Endothelial cell of umbilical vein (primary cell): ENCODE measurements around the gene PAK5. TPM values are rescaled to one million over a fixed set of nuclear protein-coding genes. Genes with fewer than 3 reads are reported as not detected.

Experiments used
- BruUV-seq: library from RNA; stranded (reverse); fragments of 400-500 nt; replicated peaks from 2 replicates; lab custom pipeline; 2021; lab: Mats Ljungman, UMichigan
- CTCF ChIA-PET: fragments of 300-600, 350-600 bp; sonication (Branson Sonifier 250); formaldehyde crosslinking; loops from one replicate; lab custom pipeline; 2021; ENCODE audit warnings: antibody characterized with exemption, inconsistent platforms; lab: Charles Lee
- POLR2A ChIA-PET: fragments of 300-600, 350-600 bp; sonication (Branson Sonifier 250); formaldehyde crosslinking; loops from one replicate; lab custom pipeline; 2021; ENCODE audit warnings: antibody characterized with exemption, inconsistent platforms; lab: Charles Lee
- DNase-seq: peaks from one replicate; pipeline ENCODE4 v3.0.0-alpha.2; 2011; ENCODE audit warnings: low read depth, low spot score
- FAIRE-seq: peaks from 2 replicates; lab custom pipeline; 2011; peaks lifted over from hg19 to GRCh38; lab: Jason Lieb, UNC
- H2AFZ ChIP-seq: 2 replicates; pipeline ENCODE4 v1.6.0; 2012; ENCODE audit warnings: low read depth, low read length, control low read depth, inconsistent platforms
- H3K27ac ChIP-seq: 2 replicates; pipeline ENCODE4 v1.5.1; 2011; ENCODE audit warnings: low read depth, mild to moderate bottlenecking, control low read depth, low read length, moderate library complexity; ENCODE audit not compliant: insufficient read depth
- H3K27me3 ChIP-seq, 2 experiments: 2 replicates each; pipeline versions ENCODE4 v1.6.0 to v1.6.1; 2011; ENCODE audit warnings: low read length in 2 of 2, mixed read lengths in 1 of 2; ENCODE audit not compliant: control insufficient read depth in 2 of 2, insufficient read depth in 2 of 2
- H3K36me3 ChIP-seq, 2 experiments: 2 replicates in 1 of 2; 3 replicates in 1 of 2; pipeline ENCODE4 v1.5.1; 2011; ENCODE audit warnings: low read length in 2 of 2, mild to moderate bottlenecking in 1 of 2, moderate library complexity in 1 of 2; ENCODE audit not compliant: control insufficient read depth in 2 of 2, insufficient read depth in 2 of 2; ENCODE audit errors: extremely low read depth in 1 of 2
- H3K4me1 ChIP-seq: 3 replicates; pipeline ENCODE4 v1.5.1; 2011; ENCODE audit warnings: mild to moderate bottlenecking, low read length; ENCODE audit not compliant: control insufficient read depth, insufficient read depth; ENCODE audit errors: extremely low read depth
- H3K4me2 ChIP-seq: 2 replicates; pipeline ENCODE4 v1.6.1; 2011; ENCODE audit warnings: low read length, control low read depth, mixed read lengths; ENCODE audit not compliant: insufficient read depth
- H3K4me3 ChIP-seq, 3 experiments: fragments of 200-600 bp in 1 of 3; sonication (generic), shearing (Covaris generic) in 1 of 3; replicated peaks in 1 of 3; 2 replicates each; pipeline ENCODE4 v1.5.1; 2011 to 2016; ENCODE audit warnings: control low read depth in 3 of 3, low read length in 3 of 3, mild to moderate bottlenecking in 2 of 3, inconsistent platforms in 1 of 3, low read depth in 1 of 3, moderate library complexity in 1 of 3; ENCODE audit not compliant: insufficient read depth in 1 of 3
- H3K79me2 ChIP-seq: 2 replicates; pipeline ENCODE4 v1.6.0; 2012; ENCODE audit warnings: low read length, inconsistent platforms; ENCODE audit not compliant: control insufficient read depth, insufficient read depth
- H3K9ac ChIP-seq: replicated peaks from 2 replicates; pipeline ENCODE3; 2011; ENCODE audit warnings: low read length, control low read depth; ENCODE audit not compliant: insufficient read depth; ENCODE audit errors: extremely low read depth
- H3K9me1 ChIP-seq: replicated peaks from 3 replicates; pipeline ENCODE4 v1.6.0; 2011; ENCODE audit warnings: mild to moderate bottlenecking, low read length; ENCODE audit not compliant: control insufficient read depth, insufficient read depth; ENCODE audit errors: extremely low read depth
- H3K9me3 ChIP-seq: replicated peaks from 2 replicates; pipeline ENCODE4 v1.5.1; 2012; ENCODE audit warnings: low read length, inconsistent platforms; ENCODE audit not compliant: control insufficient read depth, insufficient read depth
- H4K20me1 ChIP-seq: replicated peaks from 2 replicates; pipeline ENCODE3; 2011; ENCODE audit warnings: mild to moderate bottlenecking, low read length; ENCODE audit not compliant: control insufficient read depth, insufficient read depth; ENCODE audit errors: extremely low read depth
- CTCF ChIP-seq, 2 donors: IDR thresholded peaks; 1 replicate in 1 of 2; 2 replicates in 1 of 2; pipeline ENCODE4 v1.5.1; 2011; ENCODE audit warnings: low read length in 2 of 2, mild to moderate bottlenecking in 2 of 2, moderate library complexity in 2 of 2, control low read depth in 1 of 2, inconsistent platforms in 1 of 2, low read depth in 1 of 2; ENCODE audit not compliant: insufficient read depth in 1 of 2; ENCODE audit errors: extremely low read depth in 1 of 2
- EZH2 ChIP-seq: IDR thresholded peaks from 2 replicates; pipeline ENCODE4 v1.6.1; 2012; ENCODE audit warnings: borderline replicate concordance, low read depth, mild to moderate bottlenecking, moderate library complexity, low read length, inconsistent platforms; ENCODE audit not compliant: severe bottlenecking
- FOS ChIP-seq: IDR thresholded peaks from 2 replicates; pipeline ENCODE4 v1.6.1; 2011; ENCODE audit warnings: mild to moderate bottlenecking, low read length, moderate library complexity, borderline replicate concordance; ENCODE audit not compliant: insufficient read depth
- GATA2 ChIP-seq: IDR thresholded peaks from 2 replicates; pipeline ENCODE4 v1.7.0; 2011; ENCODE audit warnings: low read depth, mild to moderate bottlenecking, moderate library complexity, mixed read lengths, low read length; ENCODE audit not compliant: insufficient read length, insufficient read depth
- JUN ChIP-seq: IDR thresholded peaks from 2 replicates; pipeline ENCODE4 v1.6.1; 2011; ENCODE audit warnings: borderline replicate concordance, low read depth; ENCODE audit not compliant: insufficient read length, insufficient read depth
- MAX ChIP-seq: IDR thresholded peaks from 2 replicates; pipeline ENCODE4 v1.6.1; 2011; ENCODE audit not compliant: insufficient read depth, insufficient read length
- MYC ChIP-seq: IDR thresholded peaks from one replicate; pipeline ENCODE4 v1.6.1; 2011; ENCODE audit warnings: mild to moderate bottlenecking, low read depth, low read length
- POLR2A ChIP-seq: IDR thresholded peaks from 2 replicates; pipeline ENCODE4 v1.6.1; 2012; ENCODE audit warnings: low read depth, mild to moderate bottlenecking, control low read depth, low read length
- POLR2AphosphoS5 ChIP-seq: IDR thresholded peaks from 2 replicates; pipeline ENCODE4 v1.6.1; 2012; ENCODE audit warnings: low read depth, mild to moderate bottlenecking, control low read depth, low read length, moderate library complexity; ENCODE audit not compliant: insufficient read depth
- dilution Hi-C: fragments of 300-500 bp; cut with MboI; formaldehyde crosslinking; loops from one replicate; pipeline ENCODE4 v1.15.0; 2019; ENCODE audit warnings: low sequenced_read_pairs; ENCODE audit not compliant: extremely low pct_ligation_motif_present
- intact Hi-C: fragments of 100-400 bp; cut with micrococcal nuclease; formaldehyde crosslinking; loops from one replicate; pipeline ENCODE4 v1.10.0; 2022
- polyA plus RNA-seq, 4 experiments: library from polyadenylated mRNA; depleted of rRNA in 3 of 4; stranded (reverse) in 3 of 4; unstranded in 1 of 4; fragments of >200 nt; gene quantifications; 2 replicates each; pipeline versions ENCODE4 v1.2.1 to v1.2.3, GENCODE V29; 2011 to 2012; ENCODE audit warnings: missing spikeins in 1 of 4
- total RNA-seq: library from RNA; stranded (reverse); gene quantifications from 2 replicates; pipeline ENCODE4 v1.2.3, GENCODE V29; 2021

PAK5 gene
- total and polyA plus RNA-seq, 2 donors (not counting 3 experiments of a cell fraction or from before 2014, with no cell fraction given) = not detected

DNA sequence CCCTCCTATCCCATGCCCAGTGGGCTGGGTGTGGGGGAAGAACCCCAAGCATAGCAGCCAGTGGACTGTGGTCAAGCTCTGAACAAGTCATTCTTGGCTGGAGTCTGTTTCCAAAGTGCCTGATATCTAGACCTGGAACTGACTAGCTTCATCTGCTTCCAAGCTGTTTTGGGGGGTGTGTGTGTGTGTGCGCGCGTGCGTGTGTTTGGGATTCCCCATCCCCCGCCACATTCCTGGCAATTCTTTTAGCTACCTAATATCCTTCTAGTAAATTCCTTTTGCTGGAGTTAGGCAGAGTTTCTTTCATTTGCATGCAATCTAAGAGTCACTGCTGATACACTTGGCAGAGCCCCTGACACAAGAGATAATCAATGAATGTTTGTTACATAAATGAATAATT lies 7.8 kb downstream of the PAK5 start:
- POLR2A ChIA-PET = no interaction called here
- no peaks in the 10 kb centered on the region for H3K9me3 ChIP-seq
- FAIRE-seq = no peak
- no peak overlapping the region for H2AFZ ChIP-seq
- no peak for DNase-seq
- H3K27ac ChIP-seq = no peak overlapping the region
- CTCF ChIA-PET = no interaction called here
- TF ChIP-seq FOS (no peak), GATA2 (no peak), CTCF (IDR thresholded peaks at IDR 0.05; ENCODE audit: extremely low read depth in 1 of 2, insufficient read depth in 1 of 2, low read depth in 1 of 2, low read length in 2 of 2) (no peak), EZH2 (no peak), MYC (no peak), POLR2AphosphoS5 (no peak), POLR2A (no peak), MAX (no peak), JUN (no peak)
- no peaks in the 10 kb centered on the region for H3K36me3 ChIP-seq
- H3K79me2 ChIP-seq = no peaks in the 10 kb centered on the region
- no peaks in the 10 kb centered on the region for H3K9me1 ChIP-seq
- H4K20me1 ChIP-seq = no peaks in the 10 kb centered on the region
- no peak overlapping the region for H3K4me2 ChIP-seq
- no peaks in the 10 kb centered on the region for H3K4me1 ChIP-seq
- H3K9ac ChIP-seq = no peak overlapping the region
- no peaks in the 10 kb centered on the region for H3K27me3 ChIP-seq
- intact Hi-C loops (no loop called here), dilution Hi-C loops (no loop called here)
- no TSS peak for BruUV-seq
- H3K4me3 ChIP-seq = no peak overlapping the region
